Astrocyte (in vitro differentiated cells and primary cell): ENCODE data around the gene PYY. TPM values are rescaled to one million over a fixed set of nuclear protein-coding genes. Genes with fewer than 3 reads are reported as not detected.

ENCODE experiments used
- DNase-seq: peaks from one replicate; pipeline ENCODE4 v3.0.0-alpha.2; 2010; ENCODE audit warnings: low read depth
- FAIRE-seq: peaks from 2 replicates; lab custom pipeline; 2011; peaks lifted over from hg19 to GRCh38; lab: Jason Lieb, UNC
- H2AFZ ChIP-seq: 2 replicates; pipeline ENCODE4 v1.6.0; 2012; ENCODE audit warnings: low read depth, low read length, inconsistent platforms
- H3K27ac ChIP-seq: 2 replicates; pipeline ENCODE4 v1.5.1; 2011; ENCODE audit warnings: low read depth, low read length, inconsistent platforms
- H3K27me3 ChIP-seq: 2 replicates; pipeline ENCODE4 v1.6.0; 2011; ENCODE audit warnings: low read length, inconsistent platforms; ENCODE audit not compliant: insufficient read depth
- H3K36me3 ChIP-seq: 2 replicates; pipeline ENCODE4 v1.5.1; 2011; ENCODE audit warnings: low read length, inconsistent platforms; ENCODE audit not compliant: insufficient read depth
- H3K4me1 ChIP-seq: 2 replicates; pipeline ENCODE4 v1.5.1; 2011; ENCODE audit warnings: low read length, inconsistent platforms; ENCODE audit not compliant: insufficient read depth
- H3K4me2 ChIP-seq: 2 replicates; pipeline ENCODE4 v1.6.0; 2012; ENCODE audit warnings: low read length, inconsistent platforms
- H3K4me3 ChIP-seq: 2 replicates; pipeline ENCODE4 v1.5.1; 2011; ENCODE audit warnings: low read depth, mild to moderate bottlenecking, low read length, inconsistent platforms; ENCODE audit not compliant: insufficient read depth
- H3K79me2 ChIP-seq: 2 replicates; pipeline ENCODE4 v1.6.0; 2012; ENCODE audit warnings: mild to moderate bottlenecking, low read length, inconsistent platforms; ENCODE audit not compliant: insufficient read depth
- H3K9ac ChIP-seq: 2 replicates; pipeline ENCODE4 v1.6.0; 2012; ENCODE audit warnings: mild to moderate bottlenecking, low read length, inconsistent platforms
- H3K9me3 ChIP-seq: 2 replicates; pipeline ENCODE4 v1.5.1; 2012; ENCODE audit warnings: low read depth, mild to moderate bottlenecking, low read length, inconsistent platforms; ENCODE audit not compliant: insufficient read depth
- H4K20me1 ChIP-seq: 2 replicates; pipeline ENCODE4 v1.6.0; 2012; ENCODE audit warnings: low read length, inconsistent platforms; ENCODE audit not compliant: insufficient read depth
- H3K27ac Mint-ChIP-seq: one replicate; pipeline ENCODE4 v1.8.0; 2021; ENCODE audit warnings: mild to moderate bottlenecking, mixed read lengths; ENCODE audit not compliant: unreplicated experiment
- H3K27me3 Mint-ChIP-seq: one replicate; pipeline ENCODE4 v1.8.0; 2021; ENCODE audit warnings: low read depth, mixed read lengths; ENCODE audit not compliant: unreplicated experiment
- H3K36me3 Mint-ChIP-seq: one replicate; pipeline ENCODE4 v1.8.0; 2021; ENCODE audit warnings: low read depth, mixed read lengths; ENCODE audit not compliant: unreplicated experiment
- H3K4me1 Mint-ChIP-seq: one replicate; pipeline ENCODE4 v1.8.0; 2021; ENCODE audit warnings: low read depth, mixed read lengths; ENCODE audit not compliant: unreplicated experiment
- H3K4me3 Mint-ChIP-seq: one replicate; pipeline ENCODE4 v1.8.0; 2021; ENCODE audit warnings: mild to moderate bottlenecking, moderate library complexity, mixed read lengths; ENCODE audit not compliant: unreplicated experiment
- H3K9me3 Mint-ChIP-seq: one replicate; pipeline ENCODE4 v1.8.0; 2021; ENCODE audit warnings: mild to moderate bottlenecking, mixed read lengths; ENCODE audit not compliant: unreplicated experiment
- CTCF ChIP-seq: IDR thresholded peaks from 2 replicates; pipeline ENCODE4 v1.5.1; 2011; ENCODE audit warnings: low read depth, mild to moderate bottlenecking, inconsistent platforms, low read length, moderate library complexity; ENCODE audit not compliant: insufficient read depth
- EZH2 ChIP-seq: IDR thresholded peaks from 2 replicates; pipeline ENCODE4 v1.6.1; 2012; ENCODE audit warnings: mild to moderate bottlenecking, low read length, inconsistent platforms; ENCODE audit not compliant: insufficient read depth
- total RNA-seq: library from RNA; stranded (reverse); gene quantifications from 2 replicates; pipeline ENCODE4 v1.2.1, GENCODE V29; 2021

Gene PYY
- total RNA-seq, 1 donor from 2014 or later = not detected

DNA sequence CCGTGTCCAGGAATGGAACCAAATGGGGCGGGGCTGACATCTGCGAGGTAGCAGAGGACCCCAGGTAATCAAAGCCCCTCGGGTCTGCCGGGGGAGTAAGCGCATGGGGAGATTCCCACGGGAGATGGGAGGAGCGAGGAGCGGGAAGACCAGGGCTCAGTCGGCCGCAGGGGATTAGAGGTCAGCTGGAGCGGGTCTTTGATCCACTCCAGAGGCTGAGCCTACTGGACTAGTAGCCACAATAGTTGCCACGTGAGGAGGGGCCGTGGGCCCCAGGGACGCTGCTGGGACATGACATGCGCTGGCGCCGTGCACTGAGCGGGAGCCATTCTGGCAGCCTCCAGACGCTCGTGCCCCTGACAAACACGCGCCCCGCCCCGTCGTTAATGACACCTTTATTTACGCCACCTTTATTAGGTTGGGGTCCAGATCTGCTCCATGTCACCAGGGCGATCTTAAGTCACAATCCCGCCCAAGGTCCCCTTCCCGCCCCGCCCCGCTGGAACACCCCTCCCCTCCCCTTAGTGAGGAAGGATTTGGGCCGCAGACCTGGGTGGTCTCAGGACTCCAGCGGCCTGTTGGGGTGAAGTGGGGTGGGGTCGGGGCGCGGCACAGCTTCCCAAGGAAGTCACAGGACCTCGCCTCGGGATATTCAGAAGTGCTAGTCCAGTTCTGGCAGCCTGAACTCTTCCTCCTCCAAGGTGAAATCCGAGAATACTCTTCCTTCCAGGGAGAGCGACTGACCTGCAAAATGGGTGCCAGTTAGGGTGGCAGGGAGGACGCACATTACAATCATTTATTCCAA, 26.5 kb downstream of the PYY start:
- H3K4me2 ChIP-seq = peak overlapping the region; percentile 64
- H3K4me3 Mint-ChIP-seq = peak overlapping the region; percentile 34
- peaks cover 4% of the 10 kb centered on the region for H3K4me1 Mint-ChIP-seq

DNA sequence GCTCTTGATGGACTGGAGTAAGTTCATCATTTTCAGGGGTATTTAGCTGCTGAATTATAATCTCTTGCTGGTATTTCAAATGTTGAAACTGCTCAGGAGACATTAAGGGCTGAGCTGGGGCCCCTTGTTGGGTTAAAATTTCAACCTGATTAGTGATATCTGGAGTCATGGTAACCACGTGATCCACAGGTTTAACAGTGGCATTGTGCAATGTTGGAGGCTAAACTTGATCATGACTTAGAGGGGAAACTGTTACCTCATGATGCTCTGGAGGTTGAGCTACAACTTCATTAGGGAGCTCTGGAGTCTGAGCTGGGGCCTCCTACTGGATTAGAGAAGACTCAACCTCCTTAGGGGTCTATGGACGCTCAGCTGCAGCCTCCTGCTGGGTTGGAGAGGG, 29.2 kb downstream of the PYY start:
- Histone ChIP-seq H3K79me2 (no peaks in the 10 kb centered on the region), H3K27ac (no peak overlapping the region), H3K4me2 (no peak overlapping the region), H4K20me1 (no peaks in the 10 kb centered on the region), H3K36me3 (no peaks in the 10 kb centered on the region), H3K4me1 (no peaks in the 10 kb centered on the region), H3K27me3 (peaks cover 49% of the 10 kb centered on the region), H3K9me3 (no peaks in the 10 kb centered on the region), H3K4me3 (no peak overlapping the region), H3K9ac (no peak overlapping the region), H2AFZ (no peak overlapping the region)
- TF ChIP-seq CTCF (no peak), EZH2 (no peak)
- Mint-ChIP-seq H3K4me3 (no peak overlapping the region), H3K36me3 (no peaks in the 10 kb centered on the region), H3K27ac (no peak overlapping the region), H3K27me3 (peaks cover 54% of the 10 kb centered on the region), H3K9me3 (peaks cover 11% of the 10 kb centered on the region), H3K4me1 (peaks cover 4% of the 10 kb centered on the region)
- no peak for DNase-seq
- no peak for FAIRE-seq

More for the DNA sequence above, 26.5 kb downstream of the PYY start:
- Histone ChIP-seq H3K36me3 (no peaks in the 10 kb centered on the region), H3K79me2 (no peaks in the 10 kb centered on the region), H3K9ac (no peak overlapping the region), H3K9me3 (no peaks in the 10 kb centered on the region), H3K4me1 (no peaks in the 10 kb centered on the region), H2AFZ (peak overlapping the region; percentile 47), H3K27me3 (peaks cover 52% of the 10 kb centered on the region), H3K4me3 (no peak overlapping the region), H3K27ac (no peak overlapping the region), H4K20me1 (no peaks in the 10 kb centered on the region)
- FAIRE-seq = no peak
- no peak for TF ChIP-seq CTCF
- peak; percentile 78 for TF ChIP-seq EZH2
- H3K9me3 Mint-ChIP-seq = peaks cover 11% of the 10 kb centered on the region
- H3K27me3 Mint-ChIP-seq = peaks cover 55% of the 10 kb centered on the region
- H3K36me3 Mint-ChIP-seq = no peaks in the 10 kb centered on the region
- DNase-seq = no peak
- H3K27ac Mint-ChIP-seq = no peak overlapping the region
